HCT116 (cell line): ENCODE data around the gene CTXND1. TPM values are rescaled to one million over a fixed set of nuclear protein-coding genes. Genes with fewer than 3 reads are reported as not detected.

Experiments used
- ATAC-seq: fragments of 200-7000 bp; cut with Tn5 transposase; 2 replicates; pipeline ENCODE4 v1.9.1; 2020; ENCODE audit warnings: mild to moderate bottlenecking, moderate library complexity
- BruUV-seq: library from RNA; stranded (reverse); fragments of 400-500 nt; replicated peaks from 2 replicates; lab custom pipeline; 2021; lab: Mats Ljungman, UMichigan
- CTCF ChIA-PET: fragments of 300-600 bp; sonication (Branson Sonifier 250); formaldehyde crosslinking; loops from one replicate; lab custom pipeline; 2021; ENCODE audit warnings: antibody characterized with exemption; lab: Charles Lee
- POLR2A ChIA-PET: fragments of 300-600, 350-600 bp; sonication (Branson Sonifier 250); formaldehyde crosslinking; loops from one replicate; lab custom pipeline; 2021; ENCODE audit warnings: antibody characterized with exemption; lab: Charles Lee
- RAD21 ChIA-PET, 2 experiments: fragments of 300-600 bp; sonication (Branson Sonifier 250); formaldehyde crosslinking; loops; one replicate each; lab custom pipeline; 2023; ENCODE audit warnings: low total read pairs in 2 of 2; ENCODE audit not compliant: uncharacterized antibody in 2 of 2, unreplicated experiment in 2 of 2, low non-redundant PET in 1 of 2; lab: Charles Lee
- DNase-seq: peaks from one replicate; pipeline ENCODE4 v3.0.0-alpha.2; 2010; ENCODE audit warnings: low read depth, low spot score
- H2AFZ ChIP-seq: fragments of 200-600 bp; shearing (Covaris generic), sonication (generic); 2 replicates; pipeline ENCODE4 v1.6.1; 2017; ENCODE audit warnings: low read depth, mixed run types, mixed read lengths, antibody characterized with exemption, low read length; ENCODE audit not compliant: poor library complexity, severe bottlenecking
- H3K27ac ChIP-seq: 2 replicates; pipeline ENCODE4 v1.5.1; 2012; ENCODE audit warnings: low read depth, low read length
- H3K27me3 ChIP-seq: fragments of 200-600 bp; sonication (generic); 2 replicates; pipeline ENCODE4 v1.6.1; 2016; ENCODE audit warnings: mixed run types, low read length, mixed read lengths; ENCODE audit not compliant: insufficient read depth
- H3K36me3 ChIP-seq, 2 experiments: fragments of 200-500 bp in 1 of 2; fragments of 200-600 bp in 1 of 2; sonication (Bioruptor generic) in 1 of 2; sonication (generic) in 1 of 2; 2 replicates each; pipeline versions ENCODE4 v1.5.1 to v1.6.1; 2014 to 2016; ENCODE audit warnings: low read length in 2 of 2, inconsistent platforms in 1 of 2, mixed read lengths in 1 of 2, mixed run types in 1 of 2; ENCODE audit not compliant: insufficient read depth in 2 of 2, control insufficient read depth in 1 of 2
- H3K4me1 ChIP-seq, 2 experiments: fragments of 200-600 bp in 1 of 2; sonication (generic) in 1 of 2; 2 replicates each; pipeline versions ENCODE4 v1.5.1 to v1.6.1; 2012 to 2017; ENCODE audit warnings: low read length in 2 of 2, inconsistent platforms in 1 of 2, mild to moderate bottlenecking in 1 of 2, mixed read lengths in 1 of 2, mixed run types in 1 of 2, moderate library complexity in 1 of 2; ENCODE audit not compliant: insufficient read depth in 2 of 2, control insufficient read depth in 1 of 2
- H3K4me2 ChIP-seq: fragments of 200-600 bp; sonication (generic); 2 replicates; pipeline ENCODE4 v1.6.1; 2017; ENCODE audit warnings: mixed run types, low read length, mixed read lengths
- H3K4me3 ChIP-seq, 2 experiments: fragments of 200-600 bp in 1 of 2; sonication (generic) in 1 of 2; replicated peaks in 1 of 2; 2 replicates each; pipeline ENCODE4 v1.5.1; 2011 to 2016; ENCODE audit warnings: low read length in 2 of 2, control low read depth in 1 of 2, low read depth in 1 of 2, mild to moderate bottlenecking in 1 of 2, mixed read lengths in 1 of 2, mixed run types in 1 of 2
- H3K79me2 ChIP-seq: fragments of 200-600 bp; sonication (generic); 2 replicates; pipeline ENCODE4 v1.6.1; 2017; ENCODE audit warnings: mild to moderate bottlenecking, mixed run types, low read length, moderate library complexity, mixed read lengths; ENCODE audit not compliant: insufficient read depth
- H3K9ac ChIP-seq: fragments of 200-600 bp; sonication (generic); 2 replicates; pipeline ENCODE4 v1.6.1; 2016; ENCODE audit warnings: low read length, mixed read lengths
- H3K9me2 ChIP-seq: fragments of 200-600 bp; sonication (generic), shearing (Covaris generic); 2 replicates; pipeline ENCODE4 v1.6.1; 2017; ENCODE audit warnings: mixed run types, mild to moderate bottlenecking, moderate library complexity; ENCODE audit not compliant: insufficient read depth
- H3K9me3 ChIP-seq, 2 experiments: fragments of 200-500 bp in 1 of 2; fragments of 200-600 bp in 1 of 2; sonication (Bioruptor generic) in 1 of 2; sonication (generic) in 1 of 2; 2 replicates each; pipeline ENCODE4 v1.6.1; 2014 to 2017; ENCODE audit warnings: low read length in 2 of 2, mixed read lengths in 2 of 2, inconsistent platforms in 1 of 2, low read depth in 1 of 2, mild to moderate bottlenecking in 1 of 2, mixed run types in 1 of 2, moderate library complexity in 1 of 2; ENCODE audit not compliant: control insufficient read depth in 1 of 2, insufficient read depth in 1 of 2
- H4K20me1 ChIP-seq: fragments of 200-600 bp; sonication (generic), shearing (Covaris generic); 2 replicates; pipeline ENCODE4 v1.6.1; 2017; ENCODE audit warnings: mixed run types, mild to moderate bottlenecking, moderate library complexity; ENCODE audit not compliant: insufficient read depth
- CBX3 ChIP-seq: IDR thresholded peaks from 2 replicates; pipeline ENCODE4 v1.6.1; 2012; ENCODE audit warnings: low read depth
- EGR1 ChIP-seq: IDR thresholded peaks from 2 replicates; pipeline ENCODE4 v1.6.1; 2012; ENCODE audit warnings: low read depth
- ELF1 ChIP-seq: IDR thresholded peaks from 2 replicates; pipeline ENCODE4 v1.6.1; 2012; ENCODE audit warnings: low read depth, borderline replicate concordance
- EZH2 ChIP-seq: fragments of 200-600 bp; sonication (generic); IDR thresholded peaks from 2 replicates; pipeline ENCODE4 v1.6.1; 2017; ENCODE audit warnings: antibody characterized with exemption, mixed run types
- EZH2phosphoT487 ChIP-seq: fragments of 200-600 bp; IDR thresholded peaks from 2 replicates; pipeline ENCODE4 v1.6.1; 2018; ENCODE audit warnings: antibody characterized with exemption, borderline replicate concordance
- FOSL1 ChIP-seq: IDR thresholded peaks from 2 replicates; pipeline ENCODE4 v1.6.1; 2012; ENCODE audit warnings: low read depth
- MAX ChIP-seq: IDR thresholded peaks from 2 replicates; pipeline ENCODE4 v1.6.1; 2012
- POLR2A ChIP-seq: IDR thresholded peaks from 2 replicates; pipeline ENCODE4 v1.7.0; 2011; ENCODE audit warnings: borderline replicate concordance; ENCODE audit not compliant: insufficient read depth, insufficient read length; ENCODE audit errors: extremely low read depth
- POLR2AphosphoS5 ChIP-seq: IDR thresholded peaks from 2 replicates; pipeline ENCODE4 v1.6.1; 2011; ENCODE audit warnings: mild to moderate bottlenecking, low read depth, low read length, moderate library complexity
- RAD21 ChIP-seq: IDR thresholded peaks from 2 replicates; pipeline ENCODE4 v1.6.1; 2012; ENCODE audit warnings: low read depth, mild to moderate bottlenecking
- SP1 ChIP-seq: IDR thresholded peaks from 2 replicates; pipeline ENCODE4 v1.6.1; 2012; ENCODE audit warnings: low read depth
- SRF ChIP-seq: IDR thresholded peaks from 2 replicates; pipeline ENCODE4 v1.6.1; 2012; ENCODE audit warnings: low read depth
- TCF7L2 ChIP-seq: IDR thresholded peaks from 2 replicates; pipeline ENCODE4 v1.7.0; 2011; ENCODE audit warnings: borderline replicate concordance, inconsistent platforms; ENCODE audit not compliant: insufficient read depth, insufficient read length; ENCODE audit errors: extremely low read depth
- YY1 ChIP-seq: IDR thresholded peaks from 2 replicates; pipeline ENCODE4 v1.6.1; 2011; ENCODE audit warnings: low read length, low read depth, moderate library complexity, mild to moderate bottlenecking; ENCODE audit not compliant: insufficient replicate concordance; ENCODE audit errors: extremely low read depth
- ZFX ChIP-seq: fragments of 450-650 bp; IDR thresholded peaks from 2 replicates; pipeline ENCODE4 v1.6.1; 2017
- intact Hi-C: fragments of 100-400 bp; cut with micrococcal nuclease; formaldehyde crosslinking; loops from 2 replicates; pipeline ENCODE4 v1.10.0; 2022
- total RNA-seq: library from RNA; stranded (reverse); gene quantifications from one replicate; pipeline ENCODE4 v1.2.1, GENCODE V29; 2021; ENCODE audit not compliant: unreplicated experiment
- TF ChIP-seq, protein P1 (sequence below), 3 experiments: fragments of 200-600 bp in 1 of 3; sonication (generic) in 1 of 3; IDR thresholded peaks in 2 of 3; conservative IDR thresholded peaks in 1 of 3; 2 replicates each; pipeline ENCODE4 v1.5.1; 2012 to 2017; ENCODE audit warnings: low read depth in 2 of 3, low read length in 2 of 3, antibody characterized with exemption in 1 of 3, borderline replicate concordance in 1 of 3, control low read depth in 1 of 3, mild to moderate bottlenecking in 1 of 3, mixed read lengths in 1 of 3, mixed run types in 1 of 3, moderate library complexity in 1 of 3; ENCODE audit not compliant: insufficient read depth in 1 of 3

The CTXND1 gene
- total RNA-seq, 1 experiment from 2014 or later: not detected

DNA sequence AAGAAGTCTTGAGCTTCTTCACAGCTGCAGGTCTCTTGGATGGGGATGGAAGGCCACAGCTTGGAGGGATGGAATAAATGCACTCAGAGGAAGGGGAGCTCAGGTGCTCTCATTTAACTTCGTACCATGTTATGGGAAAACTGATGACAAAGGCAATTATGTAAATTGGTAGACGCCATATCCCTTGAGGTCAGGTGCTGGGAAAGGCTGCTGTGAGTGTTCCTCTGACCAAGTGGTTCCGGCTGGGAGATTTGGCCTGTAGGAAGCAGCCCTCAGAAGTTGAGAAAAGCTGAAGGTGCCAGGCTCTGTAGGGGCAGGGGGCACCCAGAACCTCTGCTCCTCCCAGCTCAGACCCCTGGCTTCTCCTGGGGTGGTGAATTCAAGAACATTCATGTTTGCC is 52.1 kb downstream of the CTXND1 start:
- no peaks in the 10 kb centered on the region for H3K36me3 ChIP-seq
- H4K20me1 ChIP-seq: no peaks in the 10 kb centered on the region
- H3K79me2 ChIP-seq: no peaks in the 10 kb centered on the region
- no peaks in the 10 kb centered on the region for H3K9me2 ChIP-seq
- POLR2A ChIA-PET: no interaction called here
- TF ChIP-seq POLR2AphosphoS5: no peak
- TF ChIP-seq MAX: no peak
- TF ChIP-seq EZH2phosphoT487: no peak
- TF ChIP-seq RAD21: no peak
- TF ChIP-seq SRF: no peak
- no peak for TF ChIP-seq YY1
- TF ChIP-seq ELF1: no peak
- no peak for TF ChIP-seq EZH2
- no peak for TF ChIP-seq FOSL1
- no peak for TF ChIP-seq SP1
- no peak for TF ChIP-seq POLR2A
- TF ChIP-seq, protein P1, sequence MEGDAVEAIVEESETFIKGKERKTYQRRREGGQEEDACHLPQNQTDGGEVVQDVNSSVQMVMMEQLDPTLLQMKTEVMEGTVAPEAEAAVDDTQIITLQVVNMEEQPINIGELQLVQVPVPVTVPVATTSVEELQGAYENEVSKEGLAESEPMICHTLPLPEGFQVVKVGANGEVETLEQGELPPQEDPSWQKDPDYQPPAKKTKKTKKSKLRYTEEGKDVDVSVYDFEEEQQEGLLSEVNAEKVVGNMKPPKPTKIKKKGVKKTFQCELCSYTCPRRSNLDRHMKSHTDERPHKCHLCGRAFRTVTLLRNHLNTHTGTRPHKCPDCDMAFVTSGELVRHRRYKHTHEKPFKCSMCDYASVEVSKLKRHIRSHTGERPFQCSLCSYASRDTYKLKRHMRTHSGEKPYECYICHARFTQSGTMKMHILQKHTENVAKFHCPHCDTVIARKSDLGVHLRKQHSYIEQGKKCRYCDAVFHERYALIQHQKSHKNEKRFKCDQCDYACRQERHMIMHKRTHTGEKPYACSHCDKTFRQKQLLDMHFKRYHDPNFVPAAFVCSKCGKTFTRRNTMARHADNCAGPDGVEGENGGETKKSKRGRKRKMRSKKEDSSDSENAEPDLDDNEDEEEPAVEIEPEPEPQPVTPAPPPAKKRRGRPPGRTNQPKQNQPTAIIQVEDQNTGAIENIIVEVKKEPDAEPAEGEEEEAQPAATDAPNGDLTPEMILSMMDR (IDR thresholded peaks at IDR 0.05 in 2 of 3, conservative IDR thresholded peaks at IDR 0.05 in 1 of 3; ENCODE audit: borderline replicate concordance in 1 of 3, insufficient read depth in 1 of 3, low read depth in 2 of 3, low read length in 2 of 3): no peak
- TF ChIP-seq CBX3: no peak
- no peak for TF ChIP-seq EGR1
- no peak for TF ChIP-seq ZFX
- no peak for TF ChIP-seq TCF7L2
- H2AFZ ChIP-seq: no peak overlapping the region
- no peaks in the 10 kb centered on the region for H3K9me3 ChIP-seq
- peaks cover 0 to 12% of the 10 kb centered on the region in 2 experiments; a peak in 1 of 4 replicates for H3K4me1 ChIP-seq
- BruUV-seq: no TSS peak
- CTCF ChIA-PET: no interaction called here
- 0 out of 2 replicates have a peak, but pooled peaks cover 2% of the 10 kb centered on the region for H3K27me3 ChIP-seq
- no peak overlapping the region for H3K4me2 ChIP-seq
- no peak for DNase-seq
- no peak overlapping the region for H3K27ac ChIP-seq
- H3K4me3 ChIP-seq: no peak overlapping the region
- intact Hi-C loops: no loop called here
- ATAC-seq: no peak
- H3K9ac ChIP-seq: no peak overlapping the region
- RAD21 ChIA-PET: no interaction called here
